SKM-1 treated with dmso at 0.1 percent for 144 hours (cell line): ENCODE measurements around the gene TXNDC2.
"Not testable (repeated sequence)": the region's sequence is repeated elsewhere in the genome, so short reads cannot be mapped to it uniquely, and the experiment has no call there.

ENCODE experiments used
- DNase-seq: peaks from one replicate; lab custom pipeline; 2025; ENCODE audit not compliant: unreplicated experiment; lab: John Stamatoyannopoulos, UW

The TXNDC2 gene

DNA sequence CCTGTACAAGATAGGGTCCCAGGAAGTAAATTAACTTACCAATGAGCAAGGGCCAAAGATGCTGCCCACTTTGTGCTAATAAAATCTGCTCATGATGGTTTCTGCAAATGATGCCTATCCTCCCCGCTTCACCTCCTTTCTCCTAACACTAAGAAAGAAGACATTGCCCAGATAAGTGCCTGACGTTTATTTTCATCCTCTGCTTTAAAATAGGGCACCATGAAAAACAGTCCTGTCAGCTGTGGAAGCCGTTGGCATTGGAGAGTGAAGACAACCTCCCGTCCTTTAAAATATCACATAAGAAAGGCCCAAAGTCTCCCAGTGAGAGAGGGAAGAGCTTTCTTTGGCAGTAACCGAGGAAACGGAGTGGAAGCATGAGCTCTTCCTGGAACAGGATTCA lies 1.7 kb upstream of the TXNDC2 start:
- DNase-seq, result no peak

DNA sequence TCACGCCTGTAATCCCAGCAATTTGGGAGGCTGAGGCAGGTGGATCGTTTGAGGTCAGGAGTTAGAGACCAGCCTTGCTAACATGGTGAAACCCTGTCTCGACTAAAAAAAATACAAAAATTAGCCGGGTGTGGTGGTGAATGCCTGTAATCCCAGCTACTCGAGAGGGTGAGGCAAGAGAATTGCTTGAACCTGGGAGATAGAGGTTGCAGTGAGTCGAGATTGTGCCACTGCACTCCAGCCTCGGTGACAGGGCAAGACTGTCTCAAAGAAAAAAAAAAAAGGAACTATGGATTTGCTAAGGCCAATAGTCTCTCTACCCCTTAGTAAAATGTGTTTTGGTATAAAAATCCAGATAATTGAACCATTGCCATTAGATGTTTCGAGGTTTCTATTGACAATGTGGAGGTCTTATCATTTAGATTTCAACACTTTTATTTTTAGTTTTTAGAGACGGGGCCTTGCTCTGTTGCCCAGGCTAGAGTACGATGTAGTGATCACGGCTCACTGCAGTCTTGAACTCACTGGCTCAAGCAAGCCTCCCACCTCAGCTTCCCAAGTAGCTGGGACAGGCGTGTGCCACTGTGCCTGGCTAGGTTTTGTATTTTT lies 1.1 kb upstream of the TXNDC2 start:
- DNase-seq, result no peak

DNA sequence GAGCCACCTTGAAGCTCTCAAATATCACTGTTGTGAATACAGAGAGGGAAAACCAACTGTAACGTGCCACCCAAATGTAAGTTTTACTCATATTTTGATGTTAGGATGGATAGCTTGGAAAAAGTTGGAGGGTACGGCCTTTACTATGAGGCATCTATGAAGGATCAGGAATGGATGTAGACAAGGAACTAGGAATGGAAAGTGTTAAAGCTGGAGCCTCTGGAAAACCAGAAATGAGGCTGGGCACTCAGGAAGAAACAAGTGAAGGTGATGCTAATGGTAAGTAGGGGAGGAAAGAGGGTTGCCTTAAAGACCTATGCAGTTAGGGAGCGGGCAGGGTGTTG lies 204 bp downstream of the TXNDC2 start:
- DNase-seq, result no peak

DNA sequence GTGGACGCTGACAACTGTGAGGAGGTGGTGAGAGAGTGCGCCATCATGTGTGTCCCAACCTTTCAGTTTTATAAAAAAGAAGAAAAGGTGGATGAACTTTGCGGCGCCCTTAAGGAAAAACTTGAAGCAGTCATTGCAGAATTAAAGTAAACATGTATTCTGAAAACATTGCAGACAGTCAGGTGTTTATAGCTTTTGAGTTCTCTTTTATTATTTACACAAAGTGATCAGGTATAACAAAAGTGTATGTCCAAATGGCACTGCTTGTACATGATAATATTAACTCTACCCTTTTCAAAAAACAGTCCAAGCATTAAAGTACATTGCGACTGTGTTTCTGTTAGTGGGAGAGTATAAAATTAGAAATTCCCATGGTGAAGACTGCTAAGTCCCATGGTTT lies 2.2 kb downstream of the TXNDC2 start:
- no peak for DNase-seq

DNA sequence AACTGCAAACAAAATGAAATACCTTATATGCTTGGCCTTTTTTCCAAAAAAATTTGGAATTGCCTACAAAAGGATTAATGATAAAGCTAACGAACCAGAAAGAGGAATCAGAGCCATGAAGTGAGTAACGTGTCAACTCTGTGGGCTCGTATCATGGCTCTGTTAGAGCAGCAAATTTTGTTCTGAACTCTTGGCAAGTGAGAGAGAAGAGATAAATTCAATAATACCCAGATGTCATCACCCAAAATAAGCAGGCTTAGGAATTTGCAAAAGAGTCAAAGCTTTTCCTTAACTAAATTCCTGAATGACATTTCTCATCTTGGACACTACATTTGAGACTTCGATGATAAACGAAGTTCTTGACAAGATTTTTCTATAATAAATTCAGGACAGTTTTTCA lies 4.4 kb downstream of the TXNDC2 start:
- no peak for DNase-seq

DNA sequence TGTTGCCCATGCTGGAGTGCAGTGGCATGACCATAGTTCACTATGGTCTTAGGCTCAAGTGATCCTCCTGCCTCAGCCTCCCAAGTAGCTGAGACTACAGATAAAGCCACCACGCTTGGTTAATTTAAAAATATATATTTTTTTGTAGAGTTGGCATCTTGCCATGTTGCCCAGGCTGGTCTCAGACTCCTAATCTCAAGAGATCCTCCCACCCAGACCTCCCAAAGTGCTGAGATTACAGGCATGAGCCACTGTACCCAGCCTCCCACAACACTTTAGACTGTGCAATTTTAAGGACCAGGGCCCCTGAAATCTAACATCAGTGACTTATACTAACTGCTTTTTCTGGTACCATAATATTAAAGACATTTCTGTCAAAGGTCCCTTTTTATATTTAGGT lies 5.2 kb downstream of the TXNDC2 start:
- no peak for DNase-seq

DNA sequence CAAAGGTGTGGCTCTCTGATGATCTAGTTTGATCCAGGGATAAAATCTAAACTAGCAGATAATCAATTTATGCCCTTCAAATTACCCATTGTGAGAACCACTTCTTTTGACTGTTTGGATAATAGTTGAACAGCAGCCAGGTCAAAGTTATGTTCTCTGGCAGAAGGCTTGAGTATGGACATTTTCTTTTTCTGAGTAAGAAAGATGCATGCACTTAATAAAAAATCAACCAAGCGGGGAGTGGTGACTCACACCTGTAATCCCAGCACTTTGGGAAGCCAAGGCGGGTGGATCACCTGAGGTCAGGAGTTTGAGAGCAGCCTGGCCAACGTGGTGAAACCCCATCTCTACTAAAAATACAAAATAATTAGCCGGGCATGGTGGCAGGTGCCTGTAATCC lies 5.7 kb downstream of the TXNDC2 start:
- not testable (repeated sequence) for DNase-seq

DNA sequence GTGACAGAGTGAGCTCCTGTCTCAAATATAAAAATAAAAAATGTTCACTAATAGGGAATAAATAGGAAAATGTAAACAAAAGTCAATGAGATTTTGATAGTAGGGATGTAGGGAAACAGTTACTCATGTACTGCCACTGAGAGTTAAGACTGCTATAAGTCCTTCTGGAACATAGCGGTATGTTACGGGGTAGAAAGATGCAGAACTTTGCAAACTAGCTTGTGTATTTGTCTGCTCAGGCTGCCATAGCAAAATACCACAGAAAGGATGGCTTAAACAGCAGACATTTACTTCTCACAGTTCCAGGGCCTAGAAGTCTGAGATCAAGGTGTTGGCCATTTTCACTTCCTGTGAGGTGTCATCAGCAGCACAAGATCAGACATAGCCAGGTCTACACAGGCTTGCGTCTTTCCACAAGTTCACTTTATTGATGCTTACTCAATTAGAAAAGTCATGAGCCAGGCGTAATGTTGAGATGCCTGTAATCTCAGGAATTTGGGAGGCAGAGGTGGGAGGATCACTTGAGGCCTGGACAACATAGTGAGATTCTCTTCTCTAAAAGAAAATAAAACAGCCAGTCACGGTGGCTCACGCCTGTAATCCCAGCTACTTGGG lies 8.8 kb downstream of the TXNDC2 start:
- no peak for DNase-seq

DNA sequence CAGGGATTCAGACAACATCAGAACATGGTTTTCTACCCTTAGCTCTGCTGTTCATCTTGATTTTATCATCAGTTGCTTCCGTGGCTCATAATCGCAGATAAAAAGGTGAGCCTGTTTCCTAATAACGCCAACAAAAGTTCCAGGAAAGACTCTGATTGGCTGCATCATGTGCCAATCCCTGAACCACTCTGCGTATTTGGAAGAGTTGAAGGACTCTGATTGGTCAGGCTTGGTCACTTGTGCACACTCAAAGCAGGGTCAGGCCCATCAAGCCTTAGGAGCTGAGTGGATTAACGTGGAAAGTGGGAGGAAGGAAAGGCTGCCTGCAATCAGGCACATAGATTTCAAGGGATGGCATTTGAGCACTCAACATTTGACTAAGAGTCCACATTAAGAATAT lies 11.4 kb downstream of the TXNDC2 start:
- no peak for DNase-seq

DNA sequence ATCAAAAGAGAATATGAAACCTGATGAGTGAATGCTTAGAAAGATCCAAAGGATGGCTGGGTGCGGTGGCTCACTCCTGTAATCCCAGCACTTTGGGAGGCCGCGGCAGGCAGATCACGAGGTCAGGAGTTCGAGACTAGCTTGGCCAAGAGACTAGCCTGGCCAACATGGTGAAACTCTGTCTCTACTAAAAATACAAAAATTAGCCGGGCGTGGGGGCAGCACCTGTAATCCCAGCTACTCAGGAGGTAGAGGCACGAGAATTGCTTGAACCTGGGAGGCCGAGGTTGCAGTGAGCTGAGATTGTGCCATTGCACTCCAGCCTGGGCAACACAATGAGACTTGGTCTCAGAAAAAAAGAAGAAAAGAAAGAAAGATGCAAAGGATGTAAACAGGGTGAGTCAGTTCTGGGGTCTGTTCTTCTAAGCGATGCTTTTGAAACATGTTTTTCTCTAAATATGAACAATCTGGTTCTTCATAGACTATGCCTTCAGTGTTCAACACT lies 12.1 kb downstream of the TXNDC2 start:
- DNase-seq, result not testable (repeated sequence)

DNA sequence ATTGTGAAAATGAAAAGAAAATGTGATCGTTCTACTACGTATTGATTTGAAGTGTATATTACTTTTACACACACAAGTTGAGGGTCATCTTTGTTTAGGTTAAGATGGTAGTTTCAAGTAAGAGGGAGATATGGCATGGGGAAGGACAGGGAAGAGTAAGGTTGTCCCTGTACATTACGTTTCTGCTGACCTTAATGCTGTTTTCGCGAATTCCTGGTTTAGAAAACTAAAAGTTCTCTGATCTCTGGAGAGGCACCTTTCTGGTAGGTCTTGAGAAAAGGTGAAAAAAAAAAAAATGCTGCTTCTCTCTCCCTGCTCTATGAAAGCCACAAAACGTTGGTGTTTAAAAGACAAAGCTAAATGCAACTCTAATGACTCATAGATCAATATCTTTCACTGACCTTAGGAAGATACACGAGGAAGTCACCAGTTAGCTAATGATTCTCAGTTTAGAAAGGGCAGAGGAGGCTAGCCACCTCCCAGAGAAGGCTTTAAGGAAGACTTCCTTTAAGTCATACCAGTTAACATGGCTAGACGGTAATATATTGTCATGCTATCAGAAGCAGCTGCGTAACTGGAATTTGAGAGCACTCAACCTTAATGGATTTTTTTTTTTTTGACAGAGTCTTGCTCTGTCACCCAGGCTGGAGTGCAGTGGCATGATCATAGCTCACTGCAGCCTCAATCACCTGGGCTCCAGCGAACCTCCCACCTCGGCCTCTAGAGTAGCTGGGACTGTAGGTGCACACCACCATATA lies 13.2 kb downstream of the TXNDC2 start:
- DNase-seq, result peak; percentile 89

DNA sequence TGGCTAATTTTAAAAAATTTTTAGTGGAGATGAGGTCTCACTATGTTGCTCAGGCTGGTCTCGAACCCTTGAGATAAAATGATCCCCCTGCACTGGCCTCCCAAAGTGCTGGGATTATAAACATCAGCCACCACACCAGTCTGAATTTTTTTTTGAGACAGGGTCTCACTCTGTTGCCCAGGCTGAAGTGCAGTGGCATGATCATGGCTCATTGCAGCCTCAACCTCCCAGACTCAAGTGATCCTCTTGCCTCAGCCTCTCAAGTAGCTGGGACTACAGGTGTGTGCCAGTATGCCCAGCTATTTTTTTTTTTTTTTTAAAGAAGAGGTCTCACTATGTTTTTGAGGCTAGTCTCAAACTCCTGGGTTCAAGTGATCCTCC lies 13.8 kb downstream of the TXNDC2 start:
- not testable (repeated sequence) for DNase-seq

DNA sequence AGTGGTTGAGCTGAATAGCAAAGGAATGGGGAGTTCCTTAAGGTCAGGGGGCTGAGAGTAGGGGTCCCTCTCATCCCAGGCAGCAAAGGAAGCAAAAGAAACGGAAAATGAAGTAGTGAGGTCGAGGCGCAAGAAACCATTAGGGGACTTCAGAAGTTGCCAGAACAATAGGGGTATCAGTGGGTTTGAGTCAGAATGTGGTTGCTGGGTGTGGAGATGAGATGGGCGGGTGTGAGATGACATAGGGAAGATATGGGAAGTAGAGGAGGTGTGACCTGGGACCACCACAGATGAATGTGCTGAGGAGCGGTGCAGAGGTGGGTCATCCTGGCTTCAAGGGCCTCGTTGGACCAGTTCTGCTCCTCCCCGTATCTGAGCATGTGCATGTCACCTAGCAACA lies 14.9 kb downstream of the TXNDC2 start:
- no peak for DNase-seq

DNA sequence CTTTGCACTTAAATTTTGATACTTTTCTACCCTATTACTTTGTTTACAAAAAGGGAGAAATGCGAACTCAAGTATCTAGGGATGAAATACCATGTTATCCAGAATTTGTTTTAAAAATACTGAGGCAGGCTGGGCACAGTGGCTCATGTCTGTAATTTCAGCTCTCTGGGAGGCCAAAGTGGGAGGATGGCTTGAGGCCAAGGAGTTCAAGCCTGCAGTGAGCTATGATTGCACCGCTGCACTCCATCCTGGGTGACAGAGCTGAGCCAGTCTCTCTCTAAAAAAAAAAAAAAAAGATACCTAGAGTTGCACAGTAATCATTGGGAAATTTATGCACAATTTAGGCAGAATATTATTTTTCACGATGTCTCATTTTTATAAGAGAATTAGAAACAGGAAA lies 15.6 kb downstream of the TXNDC2 start:
- no peak for DNase-seq

DNA sequence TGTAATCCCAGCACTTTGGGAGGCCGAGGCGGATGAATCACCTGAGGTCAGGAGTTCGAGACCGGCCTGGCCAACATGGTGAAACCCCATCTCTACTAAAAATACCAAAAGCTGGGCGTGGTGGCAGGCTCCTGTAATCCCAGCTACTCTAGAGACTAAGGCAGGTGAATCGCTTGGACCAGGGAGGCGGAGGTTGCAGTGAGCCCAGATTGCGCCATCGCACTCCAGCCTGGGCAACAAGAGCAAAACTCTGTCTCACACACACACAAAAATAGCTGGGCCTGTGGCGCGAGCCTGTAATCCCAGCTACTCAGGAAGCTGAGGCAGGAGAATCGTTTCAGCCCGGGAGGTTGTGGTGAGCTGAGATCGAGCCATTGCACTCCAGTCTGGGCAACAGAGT lies 16.5 kb downstream of the TXNDC2 start:
- peak; percentile 22 for DNase-seq

DNA sequence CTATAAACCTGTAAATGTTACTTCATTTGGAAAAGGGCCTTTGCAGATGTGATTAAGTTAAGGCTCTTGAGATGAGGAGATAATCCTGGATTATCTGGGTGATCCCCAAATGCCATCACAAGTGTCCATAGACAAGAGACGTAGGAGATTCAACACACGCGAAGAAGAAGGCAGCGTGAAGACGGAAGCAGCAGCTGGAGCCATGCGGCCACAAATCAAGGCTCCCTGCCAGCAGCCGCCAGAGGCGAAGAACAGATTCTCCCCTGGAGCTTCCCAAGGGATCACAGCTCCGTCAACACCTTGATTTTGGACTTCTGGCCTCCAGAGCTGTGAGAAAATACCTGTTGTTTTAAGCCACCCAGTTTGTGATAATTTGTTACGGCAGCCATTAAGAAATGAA lies 17.1 kb downstream of the TXNDC2 start:
- DNase-seq, result no peak

DNA sequence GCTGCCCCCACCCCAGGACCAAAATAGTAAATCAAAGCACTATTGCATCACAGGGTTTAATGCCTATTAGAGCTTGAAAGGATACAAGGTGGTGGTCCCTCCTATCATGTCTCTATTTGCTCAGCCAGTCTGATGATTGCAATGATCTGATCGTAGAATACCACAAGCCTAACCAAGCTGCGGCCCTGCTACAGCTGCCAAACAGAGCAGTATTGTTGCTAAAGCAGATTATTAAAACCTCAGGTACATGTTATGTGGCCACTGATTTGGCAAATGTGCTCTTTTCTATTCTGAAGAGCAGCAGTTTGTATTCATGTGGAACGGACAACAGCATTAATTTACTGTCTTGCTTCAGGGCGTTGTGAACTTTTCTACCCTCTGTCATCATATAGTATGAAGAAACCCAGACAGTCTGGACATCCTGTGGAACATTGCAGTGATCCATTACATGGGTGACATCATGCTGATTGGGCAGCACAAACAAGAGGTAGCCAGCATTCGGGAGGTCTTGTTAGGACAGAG lies 19.7 kb downstream of the TXNDC2 start:
- DNase-seq, result peak; percentile 84

DNA sequence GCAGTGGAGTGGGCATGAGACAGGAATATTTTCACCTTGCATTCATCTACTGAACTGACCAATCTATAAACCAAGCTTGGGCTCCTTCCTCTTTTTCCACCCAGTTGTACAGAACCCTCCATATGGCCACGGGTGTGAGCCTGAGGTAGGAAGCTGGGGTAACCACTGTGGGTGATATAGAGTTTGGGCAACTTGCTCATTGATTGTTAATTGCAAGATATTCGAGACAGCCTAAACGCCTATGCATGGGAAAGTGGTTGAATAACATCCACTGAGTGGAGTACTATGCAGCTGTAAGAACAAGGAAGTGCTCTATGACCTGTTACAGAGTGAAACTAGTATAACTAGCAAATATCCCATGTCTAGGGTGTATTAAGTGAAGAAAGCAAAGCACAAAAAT lies 20.7 kb downstream of the TXNDC2 start:
- DNase-seq, result peak; percentile 84

DNA sequence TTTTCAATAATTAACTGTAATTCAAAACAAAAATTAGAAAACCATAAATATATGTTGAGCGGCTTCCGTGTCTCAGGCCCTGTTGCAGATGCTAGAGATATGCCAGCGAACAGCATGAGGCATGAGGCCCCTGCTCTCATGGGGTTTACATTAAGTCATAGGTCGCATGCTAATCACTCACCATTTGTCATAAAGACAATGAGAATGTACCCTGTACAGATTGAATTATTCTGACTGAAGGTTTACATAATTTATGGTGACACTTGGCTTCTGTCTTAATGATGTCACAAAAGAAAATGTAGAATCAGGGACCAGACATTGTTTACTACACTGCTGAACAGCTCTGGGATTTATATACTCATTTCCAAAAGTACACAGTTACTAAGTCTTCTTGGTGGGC lies 22.1 kb downstream of the TXNDC2 start:
- DNase-seq, result no peak

DNA sequence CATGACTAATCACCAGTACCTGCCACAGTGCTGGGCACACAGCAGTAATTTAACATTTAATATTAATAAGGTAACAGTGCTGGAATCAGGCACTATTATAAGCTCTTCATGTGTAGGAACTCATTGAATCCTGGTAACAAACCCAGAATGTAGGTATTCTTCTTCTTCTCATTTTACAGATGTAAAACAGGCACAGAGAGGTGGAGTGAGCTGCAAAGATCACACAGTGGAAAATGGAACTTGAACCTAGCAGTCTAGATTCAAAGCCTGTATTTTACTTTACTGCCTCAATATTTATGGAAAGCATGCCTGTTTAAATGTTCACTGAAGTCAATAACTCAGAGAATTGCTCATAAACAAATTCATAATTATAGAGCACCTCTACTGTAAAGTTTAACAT lies 24.3 kb downstream of the TXNDC2 start:
- no peak for DNase-seq

DNA sequence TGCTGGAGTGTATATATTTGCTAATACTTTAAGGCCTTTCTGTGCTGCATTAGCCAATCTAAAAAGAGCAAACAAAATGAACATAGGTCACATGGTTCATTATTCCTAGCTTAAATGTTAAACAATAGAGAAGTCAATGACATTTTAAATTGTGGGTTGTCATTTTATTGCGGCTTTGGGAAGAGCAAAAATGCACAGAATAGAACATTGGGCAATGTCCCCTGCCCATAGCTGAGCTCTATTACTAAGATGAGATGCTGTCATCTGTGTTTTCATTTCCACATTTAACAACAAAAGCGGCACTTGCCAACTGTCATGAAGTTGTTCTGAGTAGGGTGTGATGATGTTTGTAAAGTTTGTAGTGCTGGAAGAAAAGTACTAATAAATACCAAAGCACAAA lies 24.9 kb downstream of the TXNDC2 start:
- DNase-seq, result no peak

DNA sequence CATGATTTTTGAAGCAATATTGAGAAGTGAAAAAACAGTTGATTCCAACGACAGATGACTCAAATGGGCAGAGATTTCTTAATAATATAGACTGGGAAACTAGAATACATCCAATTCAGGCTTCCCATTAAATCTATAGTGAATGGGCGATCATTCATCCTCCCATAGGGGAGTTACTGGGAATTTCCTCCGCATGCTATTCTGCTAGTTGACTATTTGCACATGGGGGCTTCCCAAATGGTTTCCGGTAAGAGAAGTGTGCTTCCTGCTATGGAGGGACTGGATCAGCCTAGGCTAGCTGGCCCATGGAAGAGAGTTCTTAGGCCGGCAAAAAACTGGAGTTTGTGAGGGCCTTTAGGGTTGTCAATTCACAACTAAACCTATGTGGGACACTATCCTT lies 25.5 kb downstream of the TXNDC2 start:
- no peak for DNase-seq
